ENCODE data around the gene PER1.

GRCh38 chr17:8125947-8126490 lies 26.2 kb downstream of the PER1 start:
- TF ChIP-seq MAX (IDR thresholded peaks at IDR 0.05; ENCODE audit: low read depth, low read length) (no peak), CTCF (IDR thresholded peaks at IDR 0.05; ENCODE audit: low read depth, low read length) (no peak), POLR2A (IDR thresholded peaks at IDR 0.05; ENCODE audit: extremely low read depth, insufficient read length) (no peak)

Measured in NB4 (cell line).